DOHH2 (cell line): Measurements from ENCODE around the gene SPATA25.

Source experiments
- CTCF ChIP-seq: fragments of 200-600 bp; sonication (generic); IDR thresholded peaks from one replicate; pipeline ENCODE4 v1.5.1; 2014; ENCODE audit warnings: antibody characterized with exemption, mild to moderate bottlenecking, low read depth, low read length; ENCODE audit not compliant: poor library complexity, severe bottlenecking
- EZH2phosphoT487 ChIP-seq: fragments of 200-600 bp; sonication (generic); IDR thresholded peaks from 2 replicates; pipeline ENCODE4 v1.6.1; 2017; ENCODE audit warnings: borderline replicate concordance, mild to moderate bottlenecking, antibody characterized with exemption, low read length, moderate library complexity, mixed read lengths

DNA sequence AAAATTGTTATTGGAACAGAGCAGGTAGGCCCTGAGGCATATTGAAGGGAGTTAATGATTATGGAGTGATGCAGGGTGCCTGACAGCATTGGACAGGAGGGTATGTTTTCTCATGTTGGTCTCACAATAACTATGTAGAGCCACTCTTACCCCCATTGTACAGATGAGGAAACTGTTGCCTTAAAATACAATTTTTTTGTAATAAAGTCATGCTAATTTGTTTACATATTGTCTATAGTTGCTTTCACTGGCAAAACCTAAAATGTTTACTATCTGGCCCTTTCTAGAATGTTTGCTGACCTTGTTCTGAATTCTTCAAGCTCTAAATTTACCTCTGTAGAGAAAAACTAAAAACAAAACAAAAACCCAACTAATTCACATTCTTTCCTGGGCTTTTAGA lies 35.9 kb downstream of the SPATA25 start:
- TF ChIP-seq CTCF (no peak), EZH2phosphoT487 (no peak)
